Activated CD8-positive, alpha-beta memory T cell treated with anti-CD3 and anti-CD28 coated beads for 1 hour (primary cell): Measurements from ENCODE around the gene ERBB2.
"Not testable (repeated sequence)": the region's sequence is repeated elsewhere in the genome, so short reads cannot be mapped to it uniquely, and the experiment has no call there.

ENCODE experiments used
- DNase-seq, 2 donors: peaks; one replicate each; pipeline ENCODE4 v3.0.0-alpha.2; 2020; ENCODE audit warnings: low read depth in 1 of 2; ENCODE audit errors: extremely low read depth in 1 of 2

Gene ERBB2

DNA sequence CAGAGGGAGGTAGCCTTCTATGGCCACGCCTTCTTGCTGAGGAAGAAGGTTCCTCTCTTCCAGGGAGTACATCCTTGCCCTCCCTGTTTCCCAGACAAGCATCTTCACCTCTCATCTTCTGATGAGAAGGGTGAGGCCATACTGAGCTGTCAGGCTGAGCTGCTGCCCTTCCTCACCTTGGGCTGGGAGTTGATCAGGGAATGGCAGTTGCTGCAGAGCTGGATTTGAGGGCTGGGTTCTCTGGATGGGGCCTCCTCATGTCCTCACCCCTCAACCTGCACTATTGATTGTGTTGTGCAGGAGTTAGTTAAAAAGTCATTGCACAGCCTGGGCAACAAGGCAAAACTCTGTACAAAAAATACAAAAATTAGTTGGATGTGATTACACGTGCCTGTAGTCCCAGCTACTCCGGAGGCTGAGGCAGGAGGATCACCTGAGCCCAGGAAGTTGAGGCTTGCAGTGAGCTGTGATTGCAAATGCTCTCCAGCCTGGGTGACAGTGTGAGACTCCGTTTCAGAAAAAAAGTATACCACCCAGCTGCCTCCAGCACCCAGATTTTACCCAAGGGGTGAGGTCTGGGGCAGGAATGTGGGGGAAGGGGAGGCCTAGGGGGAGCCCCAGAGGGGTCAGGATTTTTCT lies 2.0 kb downstream of the ERBB2 start:
- no peak for DNase-seq

DNA sequence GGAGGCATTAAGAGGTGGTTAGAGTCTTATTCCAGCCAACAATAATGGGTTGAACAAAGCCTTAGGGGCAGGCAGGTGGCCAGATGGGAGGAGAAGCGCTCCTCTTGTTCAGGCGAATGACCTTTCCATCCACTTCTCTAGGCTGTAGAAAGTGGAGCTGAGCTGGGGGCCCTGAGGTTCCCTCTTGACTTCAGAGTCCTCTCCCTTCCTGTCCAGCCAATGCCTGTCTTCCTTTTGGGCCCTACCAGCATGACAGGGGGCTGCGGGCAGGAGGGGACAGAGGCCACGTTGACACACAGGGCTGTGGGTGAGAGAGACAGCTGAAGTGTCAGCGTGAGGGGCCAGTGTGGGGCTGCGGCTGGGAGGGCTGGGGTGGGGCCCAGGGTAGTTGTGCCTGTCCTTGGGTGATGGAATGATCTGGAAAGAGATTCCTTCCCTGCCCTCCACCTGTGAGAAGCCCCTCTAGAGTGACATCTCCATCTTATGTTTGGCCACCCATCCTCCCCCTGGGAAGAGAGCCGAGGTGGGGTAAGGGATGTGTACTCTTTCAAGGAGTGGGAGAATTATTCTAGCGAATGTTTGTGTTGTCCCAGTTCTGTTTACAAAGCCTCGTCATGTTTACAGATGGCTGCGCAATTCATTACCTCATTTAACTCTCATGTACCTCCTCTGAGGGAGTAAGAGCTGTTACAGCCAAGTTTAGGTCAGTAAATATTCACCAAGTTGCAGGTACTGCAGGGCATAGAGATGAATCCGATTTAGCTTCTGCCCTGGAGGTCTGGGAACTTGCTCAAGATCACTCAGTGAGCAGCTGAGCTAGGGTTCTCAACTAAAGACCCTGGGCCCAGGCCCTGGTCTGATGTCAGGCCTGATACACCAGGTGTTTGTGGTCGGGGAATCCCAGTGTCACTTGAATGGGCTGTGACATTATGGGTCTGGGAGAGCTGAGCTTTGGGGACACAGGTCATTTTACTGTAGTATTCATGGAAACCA lies 3.3 kb downstream of the ERBB2 start:
- DNase-seq = no peak

DNA sequence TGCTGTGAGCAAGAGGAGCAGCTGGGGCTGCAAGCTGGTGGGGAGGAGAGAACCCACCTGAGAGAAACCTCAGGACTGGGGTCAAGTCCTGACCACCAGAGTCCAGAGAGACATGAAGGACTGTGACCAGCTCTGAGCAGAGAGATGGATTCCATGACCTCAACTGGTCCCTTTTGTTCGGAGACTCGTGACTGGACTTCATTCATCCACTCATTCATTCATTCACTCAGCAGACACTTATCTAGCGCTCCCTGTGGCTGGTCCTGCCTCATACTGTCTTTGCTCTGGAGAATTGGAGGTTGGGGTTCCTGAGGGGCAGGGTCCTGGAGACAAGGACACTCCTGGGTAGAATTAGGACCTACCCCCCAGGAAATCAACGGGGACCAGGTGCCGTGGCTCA lies 4.0 kb downstream of the ERBB2 start:
- DNase-seq = no peak

DNA sequence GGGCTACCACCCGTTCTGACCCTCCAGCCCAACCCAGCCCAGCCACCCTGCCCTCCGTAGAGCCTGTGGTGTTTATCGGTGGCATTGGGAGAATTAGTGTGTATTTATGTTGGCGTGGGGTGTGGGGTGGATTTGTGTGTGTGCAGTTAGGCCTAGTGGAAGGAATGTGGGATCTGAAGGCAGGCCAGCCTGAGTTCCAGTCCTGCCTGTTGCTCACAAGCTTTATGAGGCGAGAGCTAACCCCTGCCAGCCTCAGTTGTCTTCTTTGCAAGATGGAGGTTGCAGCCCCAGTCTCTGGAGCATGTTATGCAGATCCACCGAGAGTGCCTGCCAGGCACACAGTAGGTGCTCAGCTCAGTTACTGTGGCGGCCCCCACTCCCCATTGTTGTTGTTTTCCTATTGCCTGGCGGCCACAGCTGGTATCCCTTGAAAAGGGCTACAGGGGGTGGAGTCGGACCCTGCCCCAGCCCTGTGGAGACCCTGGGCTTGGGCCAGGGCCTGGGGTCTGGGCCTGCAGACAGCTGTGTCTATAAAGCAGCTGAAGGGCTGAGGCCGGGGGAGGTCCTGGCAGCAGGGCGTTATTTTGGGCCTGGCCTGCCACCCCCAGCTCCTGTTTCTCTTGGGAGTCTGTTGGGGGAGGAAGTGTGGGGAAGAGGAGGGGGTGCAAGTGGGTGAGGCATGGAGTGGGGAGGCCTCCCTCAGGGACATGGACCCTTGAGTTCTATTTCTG lies 5.1 kb downstream of the ERBB2 start:
- no peak for DNase-seq

DNA sequence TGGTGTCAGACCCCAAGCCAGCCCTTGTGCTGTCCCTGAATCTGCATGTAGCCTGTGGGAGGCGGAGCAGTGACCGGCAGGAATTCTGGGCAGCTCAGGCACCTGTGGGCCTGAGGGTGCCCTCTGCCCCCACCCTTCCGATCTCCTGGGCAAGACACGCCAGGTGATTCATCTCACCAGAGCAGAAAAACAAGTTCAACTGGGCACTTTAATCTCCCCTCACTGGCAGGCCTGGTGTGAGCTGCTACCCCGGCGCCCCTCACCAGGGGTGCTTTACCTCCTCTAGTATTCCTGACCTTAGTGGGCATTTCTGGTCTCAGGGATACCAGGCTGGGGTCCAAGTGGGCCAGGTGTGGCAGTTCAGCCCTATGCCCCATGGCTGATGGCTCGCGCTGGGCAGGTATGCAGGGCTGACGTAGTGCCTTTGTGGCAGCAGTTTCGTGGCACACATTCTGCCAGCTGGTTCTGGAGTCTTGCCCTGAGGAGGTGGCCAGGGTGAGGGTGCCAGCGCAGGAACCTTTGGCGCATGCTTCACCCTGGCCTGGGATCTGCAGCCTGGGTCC lies 6.0 kb downstream of the ERBB2 start:
- DNase-seq = no peak

DNA sequence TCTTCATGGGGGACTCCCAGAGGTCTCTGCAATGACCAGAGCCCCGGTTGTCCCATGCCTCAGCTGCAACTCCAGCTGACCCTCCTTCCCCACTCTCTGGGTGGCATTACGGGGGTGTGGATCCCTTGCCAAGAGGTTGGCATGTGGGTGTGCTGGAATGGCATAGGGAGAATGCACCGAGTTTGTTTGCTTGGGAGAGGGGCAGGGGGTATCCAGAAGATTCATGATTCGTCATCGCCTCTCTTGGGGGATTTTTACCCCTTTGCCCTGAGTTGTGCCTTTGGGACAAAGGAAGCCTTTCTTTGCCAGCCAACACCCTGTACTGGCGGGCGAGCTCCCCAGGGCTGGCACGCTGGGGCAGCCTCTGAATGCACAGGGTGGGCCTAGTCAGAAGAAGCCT lies 6.5 kb downstream of the ERBB2 start:
- DNase-seq = no peak

DNA sequence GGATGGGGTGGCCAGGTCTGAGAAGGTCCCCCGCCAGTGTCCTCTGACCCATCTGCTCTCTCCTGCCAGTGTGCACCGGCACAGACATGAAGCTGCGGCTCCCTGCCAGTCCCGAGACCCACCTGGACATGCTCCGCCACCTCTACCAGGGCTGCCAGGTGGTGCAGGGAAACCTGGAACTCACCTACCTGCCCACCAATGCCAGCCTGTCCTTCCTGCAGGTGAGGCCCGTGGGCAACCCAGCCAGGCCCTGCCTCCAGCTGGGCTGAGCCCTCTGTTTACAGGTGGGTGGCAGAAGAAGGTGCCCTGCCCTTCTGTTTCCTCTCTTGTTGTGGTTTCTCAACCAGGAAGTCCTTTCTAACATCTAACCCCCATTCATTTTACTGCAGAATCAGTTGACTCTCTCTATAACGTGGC lies 7.1 kb downstream of the ERBB2 start:
- DNase-seq = no peak

DNA sequence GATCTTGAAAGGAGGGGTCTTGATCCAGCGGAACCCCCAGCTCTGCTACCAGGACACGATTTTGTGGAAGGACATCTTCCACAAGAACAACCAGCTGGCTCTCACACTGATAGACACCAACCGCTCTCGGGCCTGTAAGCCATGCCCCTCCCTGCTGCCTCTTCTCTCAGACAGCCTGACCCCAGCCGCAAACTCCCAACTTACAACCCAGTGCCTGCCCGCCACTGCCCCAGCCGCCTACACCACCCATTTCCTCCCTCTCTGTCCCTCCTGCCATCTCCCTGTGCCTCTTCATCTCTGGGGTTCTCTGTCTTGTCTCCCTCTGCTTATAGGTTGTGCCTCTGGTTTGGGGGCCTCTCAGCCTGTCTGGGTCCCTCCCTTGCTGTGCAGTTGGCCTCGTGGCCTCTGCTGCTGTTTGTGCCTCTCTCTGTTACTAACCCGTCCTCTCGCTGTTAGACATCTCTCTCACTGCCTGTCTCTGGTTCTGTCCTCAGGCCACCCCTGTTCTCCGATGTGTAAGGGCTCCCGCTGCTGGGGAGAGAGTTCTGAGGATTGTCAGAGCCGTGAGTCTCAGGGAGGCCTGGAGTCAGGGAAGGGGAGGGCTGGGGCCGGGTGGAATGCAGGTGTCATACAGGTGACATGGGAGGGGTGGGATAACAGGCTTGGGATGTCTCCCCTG lies 9.6 kb downstream of the ERBB2 start:
- DNase-seq = no peak

DNA sequence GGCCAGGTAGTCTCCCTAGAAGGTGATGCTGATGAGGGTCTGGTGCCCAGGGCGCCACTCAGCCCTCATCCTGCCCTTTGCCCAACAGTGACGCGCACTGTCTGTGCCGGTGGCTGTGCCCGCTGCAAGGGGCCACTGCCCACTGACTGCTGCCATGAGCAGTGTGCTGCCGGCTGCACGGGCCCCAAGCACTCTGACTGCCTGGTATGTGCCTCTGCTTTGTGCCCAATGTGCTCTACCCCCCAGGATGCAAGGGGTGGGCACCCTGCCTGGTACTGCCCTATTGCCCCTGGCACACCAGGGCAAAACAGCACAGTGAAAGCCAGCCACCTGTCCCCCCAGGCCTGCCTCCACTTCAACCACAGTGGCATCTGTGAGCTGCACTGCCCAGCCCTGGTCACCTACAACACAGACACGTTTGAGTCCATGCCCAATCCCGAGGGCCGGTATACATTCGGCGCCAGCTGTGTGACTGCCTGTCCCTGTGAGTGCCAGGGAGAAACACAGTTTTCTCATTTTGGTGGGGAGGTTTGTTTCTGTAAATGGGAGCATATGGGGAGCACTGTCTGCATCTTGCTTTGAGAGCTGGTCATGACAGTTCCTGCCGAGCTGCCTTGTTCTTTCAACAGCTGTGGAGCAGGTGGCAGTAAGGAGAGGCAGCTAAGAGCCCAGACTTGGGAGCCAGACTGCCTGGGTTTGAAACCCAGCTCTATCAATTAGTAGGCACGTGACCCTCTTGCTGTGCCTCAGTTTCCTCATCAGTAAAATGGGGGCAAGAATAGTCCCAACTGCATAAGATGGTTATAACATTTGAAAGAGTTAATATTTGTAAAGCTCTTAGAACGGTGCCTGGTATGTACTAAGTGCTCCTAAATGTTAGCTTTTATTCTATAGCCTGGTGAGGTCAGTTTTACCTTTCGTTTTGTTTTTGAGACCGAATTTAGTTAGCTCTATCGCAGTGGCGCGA lies 10.4 kb downstream of the ERBB2 start:
- no peak for DNase-seq

DNA sequence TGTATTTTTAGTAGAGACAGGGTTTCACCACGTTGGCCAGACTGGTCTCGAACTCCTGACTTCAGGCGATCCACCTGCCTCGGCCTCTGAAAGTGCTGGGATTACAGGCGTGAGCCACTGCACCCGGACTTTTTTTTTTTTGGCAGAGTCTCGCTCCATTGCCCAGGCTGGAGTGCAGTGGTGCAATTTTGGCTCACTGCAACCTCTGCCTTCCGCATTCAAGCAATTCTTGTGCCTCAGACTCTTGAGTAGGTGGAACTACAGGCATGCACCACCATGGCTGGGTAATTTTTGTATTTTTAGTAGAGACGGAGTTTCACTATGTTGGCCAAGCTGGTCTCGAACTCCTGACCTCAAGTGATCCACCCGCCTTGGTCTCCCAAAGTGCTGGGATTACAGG lies 11.2 kb downstream of the ERBB2 start:
- not testable (repeated sequence) for DNase-seq

DNA sequence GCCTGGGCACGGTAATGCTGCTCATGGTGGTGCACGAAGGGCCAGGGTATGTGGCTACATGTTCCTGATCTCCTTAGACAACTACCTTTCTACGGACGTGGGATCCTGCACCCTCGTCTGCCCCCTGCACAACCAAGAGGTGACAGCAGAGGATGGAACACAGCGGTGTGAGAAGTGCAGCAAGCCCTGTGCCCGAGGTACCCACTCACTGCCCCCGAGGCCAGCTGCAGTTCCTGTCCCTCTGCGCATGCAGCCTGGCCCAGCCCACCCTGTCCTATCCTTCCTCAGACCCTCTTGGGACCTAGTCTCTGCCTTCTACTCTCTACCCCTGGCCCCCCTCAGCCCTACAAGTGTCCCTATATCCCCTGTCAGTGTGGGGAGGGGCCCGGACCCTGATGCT lies 12.0 kb downstream of the ERBB2 start:
- DNase-seq = no peak

DNA sequence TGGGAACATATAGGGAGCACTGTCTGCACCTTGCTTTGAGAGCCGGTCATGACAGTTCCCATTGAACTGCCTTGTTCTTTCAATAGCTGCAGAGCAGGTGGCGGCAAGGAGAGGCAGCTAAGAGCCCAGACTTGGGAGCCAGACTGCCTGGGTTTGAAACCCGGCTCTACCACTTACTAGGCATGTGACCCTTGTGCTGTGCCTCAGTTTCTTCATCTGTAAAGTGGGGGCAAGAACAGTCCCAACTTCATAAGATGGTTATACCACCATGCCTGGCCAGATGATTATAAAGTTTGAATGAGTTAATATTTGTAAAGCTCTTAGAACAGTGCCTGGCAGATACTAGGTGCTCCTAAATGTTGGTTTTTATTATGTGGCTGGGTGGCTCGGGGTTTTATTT lies 14.4 kb downstream of the ERBB2 start:
- no peak for DNase-seq

DNA sequence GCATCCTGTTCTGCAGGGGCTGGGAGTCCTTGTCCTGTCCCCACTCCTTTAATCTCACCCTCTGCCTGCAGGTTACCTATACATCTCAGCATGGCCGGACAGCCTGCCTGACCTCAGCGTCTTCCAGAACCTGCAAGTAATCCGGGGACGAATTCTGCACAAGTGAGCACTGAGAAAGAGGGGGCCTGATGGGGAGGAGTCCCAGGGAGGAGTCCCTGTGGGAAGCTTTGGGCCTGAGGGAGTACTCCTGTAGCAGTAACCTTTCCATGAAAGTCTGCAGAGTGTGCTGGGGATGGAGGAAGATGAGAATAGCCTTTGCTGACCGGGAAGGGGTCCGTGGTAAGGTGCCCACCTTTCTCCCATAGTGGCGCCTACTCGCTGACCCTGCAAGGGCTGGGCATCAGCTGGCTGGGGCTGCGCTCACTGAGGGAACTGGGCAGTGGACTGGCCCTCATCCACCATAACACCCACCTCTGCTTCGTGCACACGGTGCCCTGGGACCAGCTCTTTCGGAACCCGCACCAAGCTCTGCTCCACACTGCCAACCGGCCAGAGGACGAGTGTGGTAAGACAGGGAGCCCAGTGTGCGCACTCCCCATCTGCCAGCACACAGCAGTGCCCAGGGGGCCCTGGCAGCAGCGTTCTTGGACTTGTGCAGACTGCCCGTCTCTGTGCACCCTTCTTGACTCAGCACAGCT lies 15.7 kb downstream of the ERBB2 start:
- no peak for DNase-seq

DNA sequence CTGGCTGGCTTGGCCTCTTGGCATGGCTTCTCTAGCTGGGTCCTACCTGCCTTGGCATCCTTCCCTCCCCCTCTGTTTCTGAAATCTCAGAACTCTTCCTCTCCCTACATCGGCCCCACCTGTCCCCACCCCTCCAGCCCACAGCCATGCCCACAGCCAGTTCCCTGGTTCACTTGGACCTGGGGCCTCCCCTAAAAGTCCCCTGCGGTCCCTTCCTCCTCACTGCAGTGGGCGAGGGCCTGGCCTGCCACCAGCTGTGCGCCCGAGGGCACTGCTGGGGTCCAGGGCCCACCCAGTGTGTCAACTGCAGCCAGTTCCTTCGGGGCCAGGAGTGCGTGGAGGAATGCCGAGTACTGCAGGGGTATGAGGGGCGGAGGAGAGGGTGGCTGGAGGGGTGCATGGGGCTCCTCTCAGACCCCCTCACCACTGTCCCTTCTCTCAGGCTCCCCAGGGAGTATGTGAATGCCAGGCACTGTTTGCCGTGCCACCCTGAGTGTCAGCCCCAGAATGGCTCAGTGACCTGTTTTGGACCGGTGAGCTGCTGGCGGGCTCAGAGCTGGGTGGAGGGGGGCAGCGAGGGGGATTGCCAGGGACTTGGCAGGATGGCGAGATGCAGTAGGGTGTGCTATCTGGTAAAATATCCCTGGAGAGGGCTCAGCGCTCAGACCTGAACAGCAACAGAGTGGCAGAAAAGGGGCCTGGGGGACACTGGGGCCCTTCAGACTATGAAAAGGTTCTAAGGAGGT lies 16.4 kb downstream of the ERBB2 start:
- no peak for DNase-seq

DNA sequence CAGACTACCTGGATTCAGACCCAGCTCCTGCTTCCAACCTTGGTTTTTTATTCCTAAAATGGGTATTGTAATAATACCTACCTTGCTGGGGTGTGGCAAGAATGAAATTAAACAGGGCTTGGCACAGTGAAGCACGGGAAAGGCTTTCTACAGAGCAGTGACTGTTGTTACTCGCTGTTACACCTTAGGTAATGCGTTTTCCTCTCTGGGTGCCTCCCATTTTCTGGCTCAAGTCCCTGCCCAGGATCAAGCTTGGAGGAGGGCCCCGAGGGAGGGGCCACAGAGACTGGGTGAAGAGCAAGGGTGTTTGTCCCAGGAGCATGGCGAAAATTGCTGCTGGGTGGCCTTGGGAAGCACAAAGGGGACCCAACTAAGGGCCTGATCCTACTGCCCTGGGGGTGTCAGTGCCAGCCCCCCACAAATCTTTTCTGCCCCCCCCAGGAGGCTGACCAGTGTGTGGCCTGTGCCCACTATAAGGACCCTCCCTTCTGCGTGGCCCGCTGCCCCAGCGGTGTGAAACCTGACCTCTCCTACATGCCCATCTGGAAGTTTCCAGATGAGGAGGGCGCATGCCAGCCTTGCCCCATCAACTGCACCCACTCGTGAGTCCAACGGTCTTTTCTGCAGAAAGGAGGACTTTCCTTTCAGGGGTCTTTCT lies 17.1 kb downstream of the ERBB2 start:
- no peak for DNase-seq

DNA sequence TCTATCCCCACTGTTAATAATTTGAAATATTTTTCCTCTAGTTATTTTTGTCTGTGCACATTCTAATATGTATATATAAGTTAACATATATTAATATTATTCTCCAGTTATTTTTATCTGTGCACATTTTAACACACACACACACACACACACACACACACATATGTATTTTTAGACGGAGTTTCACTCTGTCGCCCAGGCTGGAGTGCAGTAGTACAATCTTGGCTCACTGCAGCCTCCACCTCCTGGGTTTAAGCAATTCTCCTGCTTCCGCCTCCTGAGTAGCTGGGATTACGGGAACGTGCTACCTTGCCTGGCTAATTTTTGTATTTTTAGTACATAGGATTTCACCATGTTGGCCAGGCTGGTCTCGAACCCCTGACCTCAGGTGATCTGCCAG lies 17.8 kb downstream of the ERBB2 start:
- no peak for DNase-seq

DNA sequence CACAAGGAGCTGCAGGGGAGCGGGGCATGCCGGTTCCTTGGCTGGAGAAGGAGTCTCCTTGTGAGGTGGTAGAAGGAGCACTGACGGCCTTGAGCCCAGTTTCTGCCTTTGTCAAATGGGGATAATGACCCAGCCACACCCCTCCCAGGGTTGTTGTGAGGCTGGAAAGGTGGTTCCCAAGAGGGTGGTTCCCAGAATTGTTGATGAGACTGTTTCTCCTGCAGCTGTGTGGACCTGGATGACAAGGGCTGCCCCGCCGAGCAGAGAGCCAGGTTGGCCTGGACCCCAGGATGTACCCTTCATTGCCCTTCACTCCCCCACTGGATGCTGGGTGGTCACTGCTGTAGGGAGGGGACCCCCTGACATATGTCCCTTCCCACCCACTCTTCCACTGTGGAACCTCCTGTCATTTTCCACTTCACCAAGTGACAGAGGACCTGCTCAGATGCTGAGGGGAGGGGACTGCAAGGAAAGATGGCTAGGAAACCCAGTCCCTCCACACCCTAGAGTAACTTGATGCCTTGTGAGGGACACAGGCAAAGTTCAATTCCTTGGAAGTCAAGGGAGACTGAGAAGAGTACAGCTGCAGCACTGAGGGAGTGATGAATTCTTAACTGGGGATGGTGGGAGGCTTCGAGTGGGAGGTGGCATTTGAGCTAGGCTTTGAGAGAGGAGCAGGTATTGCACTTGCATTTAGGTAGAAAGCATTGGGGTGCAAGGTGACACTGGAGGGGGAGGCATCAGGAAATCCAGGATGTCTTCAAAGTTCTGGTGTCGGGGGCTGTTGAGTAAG lies 19.9 kb downstream of the ERBB2 start:
- no peak for DNase-seq
